Measurements from ENCODE around the gene DMC1. TPM values are rescaled to one million over a fixed set of nuclear protein-coding genes. Genes with fewer than 3 reads are reported as not detected.
A peak's percentile ranks its signal among the peaks of the same experiment; 100 is the strongest.
"Not testable (repeated sequence)": the region's sequence is repeated elsewhere in the genome, so short reads cannot be mapped to it uniquely, and the experiment has no call there.

Gene DMC1
- total RNA-seq = 3.7 TPM

DNA sequence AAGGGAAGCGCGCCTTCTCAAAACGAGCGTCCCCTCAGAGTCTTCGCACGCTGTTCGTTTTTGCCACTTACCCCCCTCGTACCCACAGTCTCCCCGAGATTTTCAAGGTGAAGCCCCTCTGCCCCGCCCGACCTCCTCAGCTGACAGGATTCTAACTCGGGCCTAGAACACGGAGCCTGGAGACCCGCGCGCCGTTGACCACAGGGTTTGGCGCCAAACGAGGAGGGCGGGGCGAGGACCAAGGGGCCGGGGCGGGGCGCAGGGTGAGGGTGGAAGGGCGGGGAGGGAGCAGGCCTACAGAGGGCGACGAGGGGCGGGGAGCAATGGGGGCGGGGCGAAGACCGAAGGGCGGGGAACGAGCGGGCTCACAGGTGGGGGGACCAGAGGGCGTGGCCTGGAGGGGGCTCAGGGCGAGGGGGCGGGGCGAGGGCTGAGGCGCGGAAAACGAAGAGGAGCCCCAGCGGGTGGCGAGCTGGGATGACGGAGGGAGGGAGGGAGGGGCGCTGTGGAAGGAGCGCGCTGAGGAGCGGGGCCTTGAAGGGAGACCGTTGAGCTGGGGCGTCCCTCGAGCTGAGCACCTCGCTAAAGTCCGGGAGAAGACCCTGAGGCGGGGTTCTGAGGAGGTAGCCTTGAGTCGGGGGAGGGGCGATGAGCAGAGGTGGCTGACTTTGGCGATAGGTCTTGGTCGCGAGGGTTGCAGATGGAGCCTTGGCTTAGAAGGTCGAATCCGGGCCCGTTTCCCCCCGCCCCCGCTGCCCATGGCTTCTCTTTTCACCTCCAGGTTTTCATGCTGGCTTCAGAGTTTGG lies at the start of gene DMC1:
TSS of gene DMC1 (minus strand) at position 212 of the 807 bp plus-strand sequence. CDS start 1,927 bp downstream, outside the sequence.
- H3K27ac ChIP-seq (ENCODE audit: low read depth, low read length) = peak within 1 kb of the TSS; percentile 85
- H3K9me3 ChIP-seq (ENCODE audit: control insufficient read depth in 3 of 3, low read length in 3 of 3) = no peaks in the 10 kb centered on the region
- peak within 1 kb of the TSS; percentile 79 to 87 (median 83) for H3K4me3 ChIP-seq (ENCODE audit: low read length in 3 of 3)
- peak within 1 kb of the TSS; percentile 86 to 87 (median 87) for H3K9ac ChIP-seq (ENCODE audit: low read depth in 1 of 3, low read length in 3 of 3)
- H3K27me3 ChIP-seq (ENCODE audit: control insufficient read depth in 3 of 3, insufficient read depth in 3 of 3, low read length in 3 of 3) = no peaks in the 10 kb centered on the region
- H3K4me1 ChIP-seq (ENCODE audit: control insufficient read depth in 3 of 3, insufficient read depth in 3 of 3, low read length in 3 of 3) = peaks cover 12 to 18% (median 16%) of the 10 kb centered on the region in 3 donors
- no peaks in the 10 kb centered on the region for H3K36me3 ChIP-seq (ENCODE audit: control insufficient read depth in 3 of 3, insufficient read depth in 3 of 3, low read length in 3 of 3)

DNA sequence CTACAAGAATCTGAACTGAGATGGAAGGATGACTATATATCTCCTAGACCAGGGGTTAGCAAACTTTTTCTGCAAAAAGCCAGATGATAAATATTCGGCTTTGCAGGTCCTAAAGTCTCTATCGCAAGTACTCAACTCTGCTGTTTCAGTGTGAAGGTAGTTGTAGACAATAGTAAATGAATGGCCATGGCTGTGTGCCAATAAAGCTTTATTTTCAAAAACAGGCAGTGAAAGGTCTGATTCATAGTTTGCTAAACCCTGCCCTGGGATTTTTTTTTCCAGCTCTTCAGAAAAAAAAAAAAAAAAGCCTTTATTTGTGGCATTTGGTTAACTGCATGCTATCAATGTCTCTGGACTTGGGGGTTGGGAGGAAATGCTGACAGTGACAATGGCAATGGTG lies 48.7 kb upstream of the DMC1 start:
- H3K27me3 ChIP-seq (ENCODE audit: control insufficient read depth in 3 of 3, insufficient read depth in 3 of 3, low read length in 3 of 3) = no peaks in the 10 kb centered on the region
- H3K9me3 ChIP-seq (ENCODE audit: control insufficient read depth in 3 of 3, low read length in 3 of 3) = no peaks in the 10 kb centered on the region
- H3K9ac ChIP-seq (ENCODE audit: low read depth in 1 of 3, low read length in 3 of 3) = no peak overlapping the region
- H3K27ac ChIP-seq (ENCODE audit: low read depth, low read length) = no peak overlapping the region
- H3K4me1 ChIP-seq (ENCODE audit: control insufficient read depth in 3 of 3, insufficient read depth in 3 of 3, low read length in 3 of 3) = peaks cover 0 to 9% (median 3%) of the 10 kb centered on the region in 3 donors
- no peaks in the 10 kb centered on the region for H3K36me3 ChIP-seq (ENCODE audit: control insufficient read depth in 3 of 3, insufficient read depth in 3 of 3, low read length in 3 of 3)
- H3K4me3 ChIP-seq (ENCODE audit: low read length in 3 of 3) = no peak overlapping the region

DNA sequence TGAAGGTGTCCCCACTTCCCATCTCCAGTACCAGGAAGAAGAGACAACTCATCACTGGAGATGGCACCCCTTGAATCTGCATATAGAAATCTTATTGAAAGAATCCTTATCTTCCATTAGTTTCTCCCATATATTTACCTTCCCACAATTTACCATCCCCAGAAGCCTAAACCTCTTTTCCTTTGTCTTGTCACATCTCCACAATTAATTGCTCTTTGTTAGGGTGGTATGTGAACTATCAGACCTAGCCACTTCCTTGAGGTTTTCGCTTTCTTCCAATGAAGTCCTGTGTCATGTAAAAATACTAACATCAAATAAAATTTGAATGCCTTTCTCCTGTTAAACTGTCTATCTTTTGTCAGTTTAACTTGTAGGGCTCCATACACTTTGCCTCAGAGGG lies 48.3 kb upstream of the DMC1 start:
- no peaks in the 10 kb centered on the region for H3K27me3 ChIP-seq (ENCODE audit: control insufficient read depth in 3 of 3, insufficient read depth in 3 of 3, low read length in 3 of 3)
- H3K4me3 ChIP-seq (ENCODE audit: low read length in 3 of 3) = no peak overlapping the region
- H3K9ac ChIP-seq (ENCODE audit: low read depth in 1 of 3, low read length in 3 of 3) = no peak overlapping the region
- no peak overlapping the region for H3K27ac ChIP-seq (ENCODE audit: low read depth, low read length)
- no peaks in the 10 kb centered on the region for H3K36me3 ChIP-seq (ENCODE audit: control insufficient read depth in 3 of 3, insufficient read depth in 3 of 3, low read length in 3 of 3)
- no peaks in the 10 kb centered on the region for H3K9me3 ChIP-seq (ENCODE audit: control insufficient read depth in 3 of 3, low read length in 3 of 3)
- H3K4me1 ChIP-seq (ENCODE audit: control insufficient read depth in 3 of 3, insufficient read depth in 3 of 3, low read length in 3 of 3) = peaks cover 0 to 9% (median 3%) of the 10 kb centered on the region in 3 donors

DNA sequence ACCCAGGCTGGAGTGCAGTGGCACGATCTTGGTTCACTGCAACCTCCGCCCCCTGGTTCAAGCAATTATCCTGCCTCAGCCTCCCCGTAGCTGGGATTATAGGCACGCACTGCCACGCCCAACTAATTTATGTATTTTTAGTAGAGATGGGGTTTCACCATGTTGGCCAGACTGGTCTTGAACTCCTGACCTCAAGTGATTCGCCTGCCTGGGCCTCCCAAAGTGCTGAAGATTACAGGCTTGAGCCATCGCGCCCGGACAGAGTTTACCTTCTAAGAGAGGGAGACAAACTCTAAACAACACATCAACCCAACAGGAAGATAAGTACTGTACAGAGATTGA lies 45.1 kb upstream of the DMC1 start:
- H3K36me3 ChIP-seq (ENCODE audit: control insufficient read depth in 3 of 3, insufficient read depth in 3 of 3, low read length in 3 of 3); H3K4me1 ChIP-seq (ENCODE audit: control insufficient read depth in 3 of 3, insufficient read depth in 3 of 3, low read length in 3 of 3); H3K27me3 ChIP-seq (ENCODE audit: control insufficient read depth in 3 of 3, insufficient read depth in 3 of 3, low read length in 3 of 3); H3K9ac ChIP-seq (ENCODE audit: low read depth in 1 of 3, low read length in 3 of 3); H3K9me3 ChIP-seq (ENCODE audit: control insufficient read depth in 3 of 3, low read length in 3 of 3); H3K4me3 ChIP-seq (ENCODE audit: low read length in 3 of 3); H3K27ac ChIP-seq (ENCODE audit: low read depth, low read length): not testable (repeated sequence)

GRCh38 chr22:38614332-38615063 lies 44.5 kb upstream of the DMC1 start:
- no peak overlapping the region for H3K4me3 ChIP-seq (ENCODE audit: low read length in 3 of 3)
- no peaks in the 10 kb centered on the region for H3K9me3 ChIP-seq (ENCODE audit: control insufficient read depth in 3 of 3, low read length in 3 of 3)
- H3K4me1 ChIP-seq (ENCODE audit: control insufficient read depth in 3 of 3, insufficient read depth in 3 of 3, low read length in 3 of 3) = peaks cover 0 to 9% (median 3%) of the 10 kb centered on the region in 3 donors
- H3K27ac ChIP-seq (ENCODE audit: low read depth, low read length) = peak overlapping the region; percentile 40
- H3K36me3 ChIP-seq (ENCODE audit: control insufficient read depth in 3 of 3, insufficient read depth in 3 of 3, low read length in 3 of 3) = no peaks in the 10 kb centered on the region
- H3K27me3 ChIP-seq (ENCODE audit: control insufficient read depth in 3 of 3, insufficient read depth in 3 of 3, low read length in 3 of 3) = no peaks in the 10 kb centered on the region
- H3K9ac ChIP-seq (ENCODE audit: low read depth in 1 of 3, low read length in 3 of 3) = peak overlapping the region in 1 of 3 donors; percentile 34

DNA sequence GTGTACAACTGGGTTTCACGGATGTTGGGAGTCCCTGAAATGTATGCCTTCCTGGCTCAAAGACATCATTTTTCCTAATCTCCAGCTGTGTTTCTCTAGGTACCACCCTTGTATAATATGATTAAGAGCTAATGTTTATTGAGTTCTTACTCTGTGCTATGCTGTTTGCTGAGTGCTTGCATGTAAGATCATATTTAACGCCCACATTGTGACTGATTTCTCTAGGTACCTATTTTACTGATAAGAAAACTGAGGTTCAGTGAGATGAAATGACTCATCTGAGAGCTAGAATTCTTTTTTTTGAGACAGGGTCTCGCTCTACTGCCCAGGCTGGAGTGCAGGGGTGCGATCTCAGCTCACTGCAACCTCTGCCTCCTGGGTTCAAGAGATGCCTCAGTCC lies 43.6 kb upstream of the DMC1 start:
- no peak overlapping the region for H3K27ac ChIP-seq (ENCODE audit: low read depth, low read length)
- H3K9me3 ChIP-seq (ENCODE audit: control insufficient read depth in 3 of 3, low read length in 3 of 3) = no peaks in the 10 kb centered on the region

GRCh38 chr22:38612217-38613006 lies 42.4 kb upstream of the DMC1 start:
- no peaks in the 10 kb centered on the region for H3K9me3 ChIP-seq (ENCODE audit: control insufficient read depth in 3 of 3, low read length in 3 of 3)
- no peak overlapping the region for H3K4me3 ChIP-seq (ENCODE audit: low read length in 3 of 3)
- no peaks in the 10 kb centered on the region for H3K27me3 ChIP-seq (ENCODE audit: control insufficient read depth in 3 of 3, insufficient read depth in 3 of 3, low read length in 3 of 3)
- no peak overlapping the region for H3K27ac ChIP-seq (ENCODE audit: low read depth, low read length)
- H3K4me1 ChIP-seq (ENCODE audit: control insufficient read depth in 3 of 3, insufficient read depth in 3 of 3, low read length in 3 of 3) = peaks cover 0 to 9% (median 3%) of the 10 kb centered on the region in 3 donors
- H3K36me3 ChIP-seq (ENCODE audit: control insufficient read depth in 3 of 3, insufficient read depth in 3 of 3, low read length in 3 of 3) = no peaks in the 10 kb centered on the region
- H3K9ac ChIP-seq (ENCODE audit: low read depth in 1 of 3, low read length in 3 of 3) = no peak overlapping the region

More for the DNA sequence above, 43.6 kb upstream of the DMC1 start:
- peaks cover 0 to 9% (median 3%) of the 10 kb centered on the region in 3 donors for H3K4me1 ChIP-seq (ENCODE audit: control insufficient read depth in 3 of 3, insufficient read depth in 3 of 3, low read length in 3 of 3)
- no peaks in the 10 kb centered on the region for H3K36me3 ChIP-seq (ENCODE audit: control insufficient read depth in 3 of 3, insufficient read depth in 3 of 3, low read length in 3 of 3)
- H3K4me3 ChIP-seq (ENCODE audit: low read length in 3 of 3) = no peak overlapping the region
- no peaks in the 10 kb centered on the region for H3K27me3 ChIP-seq (ENCODE audit: control insufficient read depth in 3 of 3, insufficient read depth in 3 of 3, low read length in 3 of 3)
- no peak overlapping the region for H3K9ac ChIP-seq (ENCODE audit: low read depth in 1 of 3, low read length in 3 of 3)

GRCh38 chr22:38611559-38611958 lies 41.6 kb upstream of the DMC1 start:
- no peaks in the 10 kb centered on the region for H3K36me3 ChIP-seq (ENCODE audit: control insufficient read depth in 3 of 3, insufficient read depth in 3 of 3, low read length in 3 of 3)
- no peak overlapping the region for H3K27ac ChIP-seq (ENCODE audit: low read depth, low read length)
- no peak overlapping the region for H3K4me3 ChIP-seq (ENCODE audit: low read length in 3 of 3)
- no peaks in the 10 kb centered on the region for H3K27me3 ChIP-seq (ENCODE audit: control insufficient read depth in 3 of 3, insufficient read depth in 3 of 3, low read length in 3 of 3)
- H3K9me3 ChIP-seq (ENCODE audit: control insufficient read depth in 3 of 3, low read length in 3 of 3) = no peaks in the 10 kb centered on the region
- peaks cover 2 to 11% (median 5%) of the 10 kb centered on the region in 3 donors for H3K4me1 ChIP-seq (ENCODE audit: control insufficient read depth in 3 of 3, insufficient read depth in 3 of 3, low read length in 3 of 3)
- H3K9ac ChIP-seq (ENCODE audit: low read depth in 1 of 3, low read length in 3 of 3) = no peak overlapping the region

DNA sequence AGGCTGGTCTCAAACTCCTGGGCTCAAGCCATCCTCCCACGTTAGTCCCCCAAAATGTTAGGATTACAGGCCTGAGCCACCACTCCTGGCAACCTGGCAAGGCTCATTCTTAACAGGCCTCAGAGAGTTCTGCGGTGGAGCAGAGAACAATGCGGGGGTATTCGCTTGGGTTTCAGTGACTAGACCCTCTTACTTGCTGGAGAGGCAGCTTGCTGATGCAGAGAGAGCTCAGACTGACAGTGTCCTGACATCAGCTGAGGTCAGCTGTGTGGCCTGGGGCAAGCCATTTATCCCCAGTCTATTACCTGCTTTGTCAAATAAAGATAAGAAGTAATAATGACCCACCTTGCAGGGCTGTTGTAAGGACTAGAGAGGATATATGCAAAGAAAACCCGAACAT lies 40.3 kb upstream of the DMC1 start:
- Histone ChIP-seq H3K4me3 (ENCODE audit: low read length in 3 of 3) (no peak overlapping the region), H3K4me1 (ENCODE audit: control insufficient read depth in 3 of 3, insufficient read depth in 3 of 3, low read length in 3 of 3) (peaks cover 5 to 17% (median 11%) of the 10 kb centered on the region in 3 donors), H3K9ac (ENCODE audit: low read depth in 1 of 3, low read length in 3 of 3) (no peak overlapping the region), H3K27me3 (ENCODE audit: control insufficient read depth in 3 of 3, insufficient read depth in 3 of 3, low read length in 3 of 3) (no peaks in the 10 kb centered on the region), H3K9me3 (ENCODE audit: control insufficient read depth in 3 of 3, low read length in 3 of 3) (no peaks in the 10 kb centered on the region), H3K27ac (ENCODE audit: low read depth, low read length) (no peak overlapping the region), H3K36me3 (ENCODE audit: control insufficient read depth in 3 of 3, insufficient read depth in 3 of 3, low read length in 3 of 3) (no peaks in the 10 kb centered on the region)

Data from skeletal muscle tissue (tissue), 4 donors.